ENCODE measurements around the gene CLCN3. TPM values are rescaled to one million over a fixed set of nuclear protein-coding genes. Genes with fewer than 3 reads are reported as not detected.
"Not testable (repeated sequence)": the region's sequence is repeated elsewhere in the genome, so short reads cannot be mapped to it uniquely, and the experiment has no call there.

Gene CLCN3
- total RNA-seq, 2 donors from 2014 or later: 36.4 to 43.8 TPM

DNA sequence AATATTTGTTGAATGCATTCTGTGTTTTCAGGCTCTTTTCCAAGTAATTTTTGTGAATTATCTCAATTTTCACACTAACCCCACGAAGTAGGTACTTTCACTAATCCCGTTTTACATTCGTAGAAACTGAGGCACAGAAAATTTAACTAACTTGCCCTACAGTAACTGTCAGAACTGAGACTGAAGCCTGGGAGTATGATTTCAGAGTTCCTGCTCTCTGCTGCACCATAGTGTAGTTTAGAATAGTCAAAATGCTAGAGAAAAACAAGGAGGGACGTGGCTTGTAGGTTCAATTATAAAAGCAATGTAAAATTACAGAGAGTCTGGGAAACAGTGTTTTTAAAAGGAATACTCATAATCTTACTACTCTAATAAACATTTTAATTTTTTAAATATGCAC, 2.2 kb downstream of the CLCN3 start:
- no peaks in the 10 kb centered on the region for H3K9me3 Mint-ChIP-seq
- H3K4me1 Mint-ChIP-seq: peaks cover 31% of the 10 kb centered on the region
- 71 to 76% methylated on average over 3 to 4 of the region's 4 CpGs for WGBS, 2 experiments (ENCODE audit: insufficient coverage in 1 of 2, insufficient read length in 1 of 2)
- Histone ChIP-seq H3K4me3 (ENCODE audit: low read length) (peak overlapping the region; percentile 98), H3K9ac (ENCODE audit: extremely low read depth, low read length, poor library complexity, severe bottlenecking) (no peak overlapping the region), H3K36me3 (ENCODE audit: control insufficient read depth, insufficient read depth, low read length) (no peaks in the 10 kb centered on the region), H3K4me1 (ENCODE audit: control insufficient read depth, insufficient read depth, low read length) (peaks cover 6% of the 10 kb centered on the region), H3K9me3 (ENCODE audit: control insufficient read depth, low read length) (no peaks in the 10 kb centered on the region), H3K27ac (ENCODE audit: low read depth, low read length) (no peak overlapping the region), H3K27me3 (ENCODE audit: control insufficient read depth, insufficient read depth, low read length, poor library complexity, severe bottlenecking) (no peaks in the 10 kb centered on the region)
- H3K27ac Mint-ChIP-seq: no peak overlapping the region
- no peaks in the 10 kb centered on the region for H3K27me3 Mint-ChIP-seq (ENCODE audit: insufficient read depth)
- H3K4me3 Mint-ChIP-seq: peak overlapping the region; percentile 96
- DNase-seq: no peak
- no peaks in the 10 kb centered on the region for H3K36me3 Mint-ChIP-seq (ENCODE audit: low read depth)
- TF ChIP-seq, protein P1, sequence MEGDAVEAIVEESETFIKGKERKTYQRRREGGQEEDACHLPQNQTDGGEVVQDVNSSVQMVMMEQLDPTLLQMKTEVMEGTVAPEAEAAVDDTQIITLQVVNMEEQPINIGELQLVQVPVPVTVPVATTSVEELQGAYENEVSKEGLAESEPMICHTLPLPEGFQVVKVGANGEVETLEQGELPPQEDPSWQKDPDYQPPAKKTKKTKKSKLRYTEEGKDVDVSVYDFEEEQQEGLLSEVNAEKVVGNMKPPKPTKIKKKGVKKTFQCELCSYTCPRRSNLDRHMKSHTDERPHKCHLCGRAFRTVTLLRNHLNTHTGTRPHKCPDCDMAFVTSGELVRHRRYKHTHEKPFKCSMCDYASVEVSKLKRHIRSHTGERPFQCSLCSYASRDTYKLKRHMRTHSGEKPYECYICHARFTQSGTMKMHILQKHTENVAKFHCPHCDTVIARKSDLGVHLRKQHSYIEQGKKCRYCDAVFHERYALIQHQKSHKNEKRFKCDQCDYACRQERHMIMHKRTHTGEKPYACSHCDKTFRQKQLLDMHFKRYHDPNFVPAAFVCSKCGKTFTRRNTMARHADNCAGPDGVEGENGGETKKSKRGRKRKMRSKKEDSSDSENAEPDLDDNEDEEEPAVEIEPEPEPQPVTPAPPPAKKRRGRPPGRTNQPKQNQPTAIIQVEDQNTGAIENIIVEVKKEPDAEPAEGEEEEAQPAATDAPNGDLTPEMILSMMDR (conservative IDR thresholded peaks at IDR 0.05): no peak

DNA sequence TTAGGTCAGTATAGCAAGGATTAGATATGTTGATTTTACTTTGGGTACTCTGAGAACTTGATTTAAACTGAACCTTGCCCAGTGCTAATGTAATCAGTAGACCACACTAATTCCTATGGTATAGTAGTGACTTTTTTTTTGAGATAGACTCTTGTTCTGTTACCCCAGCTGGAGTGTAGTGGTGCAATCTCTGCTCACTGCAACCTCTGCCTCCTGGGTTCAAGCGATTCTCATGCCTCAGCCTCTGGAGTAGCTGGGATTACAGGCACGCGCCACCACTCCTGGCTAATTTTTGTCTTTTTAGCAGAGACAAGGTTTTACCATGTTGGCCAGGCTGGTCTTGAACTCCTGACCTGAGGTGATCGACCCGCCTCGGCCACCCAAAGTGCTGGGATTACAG, 3.6 kb downstream of the CLCN3 start:
- not testable (repeated sequence) for H3K9me3 ChIP-seq (ENCODE audit: control insufficient read depth, low read length); H3K4me3 ChIP-seq (ENCODE audit: low read length); H3K36me3 Mint-ChIP-seq (ENCODE audit: low read depth); H3K9me3 Mint-ChIP-seq; H3K27ac Mint-ChIP-seq; H3K27me3 Mint-ChIP-seq (ENCODE audit: insufficient read depth); H3K4me1 ChIP-seq (ENCODE audit: control insufficient read depth, insufficient read depth, low read length); H3K4me3 Mint-ChIP-seq; H3K9ac ChIP-seq (ENCODE audit: extremely low read depth, low read length, poor library complexity, severe bottlenecking); H3K27ac ChIP-seq (ENCODE audit: low read depth, low read length); H3K27me3 ChIP-seq (ENCODE audit: control insufficient read depth, insufficient read depth, low read length, poor library complexity, severe bottlenecking); DNase-seq; H3K36me3 ChIP-seq (ENCODE audit: control insufficient read depth, insufficient read depth, low read length)
- 93 to 95% methylated on average over 6 of the region's 6 CpGs for WGBS, 2 experiments (ENCODE audit: insufficient coverage in 1 of 2, insufficient read length in 1 of 2)
- peaks cover 43% of the 10 kb centered on the region for H3K4me1 Mint-ChIP-seq

DNA sequence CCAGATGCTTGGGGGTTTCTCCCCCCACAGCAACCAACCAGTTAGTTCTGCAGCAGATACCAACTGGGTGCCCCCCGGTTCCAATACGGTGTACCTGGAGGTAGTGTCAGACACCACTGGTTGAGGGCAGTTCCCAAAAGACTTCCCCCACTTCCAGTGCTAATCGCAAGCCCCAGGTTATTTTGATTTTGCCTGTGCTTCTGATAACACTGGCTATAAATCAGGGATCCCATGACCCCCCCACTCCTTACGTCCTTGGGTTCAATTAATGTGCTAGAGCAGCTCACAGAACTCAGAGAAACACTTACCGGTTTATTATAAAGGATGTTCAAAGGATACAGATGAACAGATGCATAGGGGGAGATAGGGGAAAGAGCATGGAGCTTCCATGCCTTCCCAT, 5.5 kb downstream of the CLCN3 start:
- Mint-ChIP-seq H3K36me3 (ENCODE audit: low read depth) (peaks cover 6% of the 10 kb centered on the region), H3K4me3 (no peak overlapping the region)
- 95 to 100% methylated on average over 2 to 5 of the region's 5 CpGs for WGBS, 2 experiments (ENCODE audit: insufficient coverage in 1 of 2, insufficient read length in 1 of 2)

More for the DNA sequence above, 5.5 kb downstream of the CLCN3 start:
- H3K27me3 ChIP-seq (ENCODE audit: control insufficient read depth, insufficient read depth, low read length, poor library complexity, severe bottlenecking): no peaks in the 10 kb centered on the region
- TF ChIP-seq, protein P1 (conservative IDR thresholded peaks at IDR 0.05): no peak
- H3K9ac ChIP-seq (ENCODE audit: extremely low read depth, low read length, poor library complexity, severe bottlenecking): no peak overlapping the region
- H3K27me3 Mint-ChIP-seq (ENCODE audit: insufficient read depth): no peaks in the 10 kb centered on the region
- no peak for DNase-seq
- H3K4me3 ChIP-seq (ENCODE audit: low read length): no peak overlapping the region
- peaks cover 43% of the 10 kb centered on the region for H3K4me1 Mint-ChIP-seq
- peaks cover 6% of the 10 kb centered on the region for H3K4me1 ChIP-seq (ENCODE audit: control insufficient read depth, insufficient read depth, low read length)
- no peak overlapping the region for H3K27ac ChIP-seq (ENCODE audit: low read depth, low read length)
- H3K27ac Mint-ChIP-seq: peak overlapping the region; percentile 88
- peaks cover 4% of the 10 kb centered on the region for H3K9me3 Mint-ChIP-seq
- no peaks in the 10 kb centered on the region for H3K9me3 ChIP-seq (ENCODE audit: control insufficient read depth, low read length)
- H3K36me3 ChIP-seq (ENCODE audit: control insufficient read depth, insufficient read depth, low read length): no peaks in the 10 kb centered on the region
